NCI-H187 (cell line): ENCODE data around the gene LNPK.
"Not testable (repeated sequence)": the region's sequence is repeated elsewhere in the genome, so short reads cannot be mapped to it uniquely, and the experiment has no call there.

ENCODE experiments used
- DNase-seq, 2 experiments: peaks; one replicate each; lab custom pipeline; 2025; lab: John Stamatoyannopoulos, UW

Gene LNPK

DNA sequence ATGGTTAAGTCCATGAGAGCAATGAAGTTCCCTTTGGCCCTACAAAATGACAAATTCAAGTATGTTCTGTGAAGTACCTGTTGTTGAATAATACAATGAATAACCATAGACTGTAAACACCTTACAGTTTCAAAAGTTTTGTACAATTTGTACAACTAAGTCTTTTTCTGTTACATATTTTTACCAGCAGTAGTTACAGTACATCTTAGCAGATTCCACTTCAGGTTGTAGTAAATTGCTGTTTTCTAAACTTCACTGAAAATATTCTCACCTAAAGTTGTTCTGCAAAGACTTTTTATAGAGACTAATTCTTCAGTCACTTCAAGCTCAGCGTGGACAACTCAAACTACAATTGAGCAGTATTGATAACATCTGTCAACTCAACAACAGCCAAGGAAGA is 28.7 kb downstream of the LNPK start:
- DNase-seq: no peak

DNA sequence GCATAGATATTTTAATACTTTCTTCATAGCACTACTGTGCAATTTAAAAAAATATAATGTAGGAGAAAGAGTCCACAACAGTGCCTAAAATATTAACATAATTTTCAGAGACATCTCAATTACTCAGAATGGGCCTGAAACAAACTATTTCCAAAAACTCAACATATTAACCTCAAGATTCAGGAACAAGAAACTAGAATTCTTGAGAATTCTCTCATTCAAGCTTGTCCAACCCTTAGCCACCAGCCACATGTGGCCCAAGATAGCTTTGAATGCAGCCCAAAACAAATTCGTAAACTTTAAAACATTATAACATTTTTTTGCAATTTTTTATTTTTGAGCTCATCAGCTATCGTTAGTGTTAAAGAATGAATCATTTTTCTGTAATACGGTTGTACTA is 35.2 kb downstream of the LNPK start:
- no peak for DNase-seq

- no peak for DNase-seq
These were observed 36.3 kb downstream of the LNPK start for GRCh38 chr2:175965773-175966172.

DNA sequence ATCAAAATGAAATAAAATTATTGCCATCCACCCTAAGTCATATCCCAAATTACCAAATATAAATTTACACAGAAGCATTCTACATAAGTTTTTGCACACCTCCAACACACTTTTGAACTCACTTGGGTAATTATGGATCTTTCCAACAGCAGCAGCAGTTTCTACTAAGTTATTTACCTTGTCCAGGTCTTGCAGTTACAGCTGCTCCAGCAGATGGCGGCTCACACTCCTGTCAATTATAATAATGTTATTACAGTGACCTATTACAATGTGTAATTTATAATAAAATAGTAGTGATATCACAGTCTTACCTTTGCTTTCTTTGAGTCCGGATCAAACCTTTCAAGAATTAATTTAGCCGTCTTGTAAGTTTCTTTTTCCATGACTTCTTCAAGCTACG is 37.9 kb downstream of the LNPK start:
- no peak for DNase-seq

GRCh38 chr2:175963171-175963570 is 38.9 kb downstream of the LNPK start:
- not testable (repeated sequence) for DNase-seq

GRCh38 chr2:175957845-175958244 is 44.2 kb downstream of the LNPK start:
- DNase-seq: no peak

DNA sequence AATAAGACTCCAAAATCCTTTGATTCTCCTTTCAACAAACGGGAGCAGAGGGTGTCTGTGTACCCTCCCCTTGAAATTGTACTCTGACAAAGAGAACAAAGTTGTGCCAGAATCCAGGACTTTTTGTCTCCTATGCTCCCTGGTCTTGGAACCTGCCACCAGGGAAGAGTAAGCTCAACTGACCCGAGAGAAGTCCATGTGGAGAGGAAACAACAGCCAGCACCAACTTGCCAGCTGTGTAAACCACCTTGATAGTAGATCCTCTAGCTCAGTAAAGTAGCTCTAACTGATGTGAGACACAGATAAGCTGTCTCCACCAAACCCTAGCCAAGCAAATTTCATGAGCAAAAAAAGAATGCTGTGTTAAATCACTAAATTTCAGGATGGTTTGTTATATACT is 46.9 kb downstream of the LNPK start:
- no peak for DNase-seq

DNA sequence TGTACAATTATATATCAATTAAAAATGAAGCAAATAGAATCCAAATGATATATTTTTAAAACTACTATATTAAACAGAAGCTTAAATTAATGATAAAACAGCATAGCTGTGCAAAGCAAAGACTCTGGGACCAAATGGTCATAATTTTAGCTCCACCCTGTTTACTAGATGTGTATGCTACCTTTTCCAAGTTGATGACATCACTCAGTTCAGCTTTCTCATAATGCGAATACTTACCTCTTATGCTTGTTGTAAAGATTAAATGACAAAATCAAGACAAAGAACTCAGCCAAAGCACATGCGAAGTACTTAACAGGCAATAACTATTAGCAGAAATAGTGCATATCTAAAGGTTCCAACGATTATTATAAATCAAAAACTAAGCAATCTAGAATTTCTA is 51.6 kb downstream of the LNPK start:
- DNase-seq: no peak

DNA sequence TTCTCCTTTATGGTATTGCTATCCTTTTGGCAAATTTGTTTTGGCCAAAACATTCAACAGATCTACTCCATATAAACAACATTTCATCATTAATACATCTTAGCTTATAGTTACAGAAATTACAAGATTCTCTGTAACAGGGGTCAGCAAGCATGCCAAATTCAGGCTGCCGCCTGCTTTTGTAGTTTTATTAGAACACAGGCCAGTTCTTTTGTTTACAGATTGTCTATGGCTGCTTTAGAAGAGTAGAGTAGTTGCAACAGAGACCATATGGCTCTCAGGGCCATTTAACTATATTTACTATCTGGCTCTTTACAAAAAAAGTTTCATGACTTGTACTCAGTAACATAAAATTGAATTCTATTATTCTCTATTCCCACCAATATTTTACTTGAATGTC is 53.9 kb downstream of the LNPK start:
- no peak for DNase-seq

GRCh38 chr2:175947073-175947472 is 55.0 kb downstream of the LNPK start:
- no peak for DNase-seq

- DNase-seq: no peak
These were observed 60.4 kb downstream of the LNPK start for GRCh38 chr2:175941699-175942098.

DNA sequence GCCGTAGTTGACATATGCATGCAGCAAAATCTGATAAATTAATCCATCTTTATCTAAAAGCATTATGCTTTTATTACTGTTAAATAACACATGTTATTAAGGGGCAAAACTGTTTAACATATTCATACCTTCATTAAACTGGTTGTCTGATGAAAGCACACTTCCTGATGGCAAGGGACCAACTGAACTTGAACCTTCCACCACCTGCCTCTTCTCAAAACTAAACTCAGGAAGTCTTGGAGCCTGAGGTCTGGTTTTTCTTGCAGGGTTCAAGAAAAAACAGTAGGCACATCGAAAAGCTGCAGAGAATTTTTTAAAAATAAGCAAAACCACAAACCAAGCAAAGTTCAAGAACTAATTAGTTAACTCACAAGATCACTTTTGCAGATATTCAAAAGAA is 64.9 kb downstream of the LNPK start:
- no peak for DNase-seq

- no peak for DNase-seq
These were observed 66.5 kb downstream of the LNPK start for GRCh38 chr2:175935289-175936181.

GRCh38 chr2:175932675-175933074 is 69.4 kb downstream of the LNPK start:
- DNase-seq: no peak

DNA sequence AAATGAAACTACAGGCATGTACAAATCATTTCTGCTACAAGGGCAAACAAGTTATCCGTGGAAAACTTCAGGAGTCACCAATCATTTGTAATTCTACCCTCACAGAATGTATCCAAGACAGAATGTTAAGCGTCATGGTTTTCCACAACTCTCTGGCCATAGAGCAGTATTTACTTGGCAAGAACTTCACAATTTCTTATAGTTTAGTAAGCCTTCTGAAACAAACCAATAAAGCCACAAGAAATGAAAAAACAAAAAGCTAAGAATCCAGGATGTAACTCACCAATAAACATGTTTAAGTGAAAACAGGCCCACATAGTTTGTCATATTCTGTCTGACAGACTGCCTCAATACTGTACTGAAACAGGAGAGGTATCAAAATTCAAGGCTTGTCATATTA is 70.3 kb downstream of the LNPK start:
- no peak for DNase-seq

GRCh38 chr2:175930504-175930903 is 71.6 kb downstream of the LNPK start:
- DNase-seq: no peak

DNA sequence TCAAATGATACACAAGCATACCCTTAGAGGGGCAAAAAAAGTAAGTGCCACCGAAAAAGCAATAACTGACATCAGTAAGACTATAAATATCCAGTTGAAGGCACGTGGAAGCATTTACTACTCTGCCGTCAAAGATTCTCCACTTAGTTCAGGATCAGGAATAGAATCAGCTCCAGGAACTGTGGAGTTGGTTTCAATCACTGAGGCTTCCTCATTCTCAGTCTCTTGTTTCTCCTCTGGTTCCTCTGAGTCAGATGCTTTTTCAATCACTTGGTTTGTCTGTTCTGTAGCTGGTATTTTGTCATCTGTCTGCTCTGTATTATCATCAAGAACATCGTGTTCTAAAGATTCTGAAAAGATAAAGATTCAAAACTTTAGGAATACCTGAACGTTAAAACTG is 72.2 kb downstream of the LNPK start:
- DNase-seq: no peak

GRCh38 chr2:175926272-175926671 is 75.8 kb downstream of the LNPK start:
- DNase-seq: no peak

GRCh38 chr2:175922160-175922559 is 79.9 kb downstream of the LNPK start:
- no peak for DNase-seq

- DNase-seq: no peak
These were observed 83.1 kb downstream of the LNPK start for GRCh38 chr2:175918935-175919334.

DNA sequence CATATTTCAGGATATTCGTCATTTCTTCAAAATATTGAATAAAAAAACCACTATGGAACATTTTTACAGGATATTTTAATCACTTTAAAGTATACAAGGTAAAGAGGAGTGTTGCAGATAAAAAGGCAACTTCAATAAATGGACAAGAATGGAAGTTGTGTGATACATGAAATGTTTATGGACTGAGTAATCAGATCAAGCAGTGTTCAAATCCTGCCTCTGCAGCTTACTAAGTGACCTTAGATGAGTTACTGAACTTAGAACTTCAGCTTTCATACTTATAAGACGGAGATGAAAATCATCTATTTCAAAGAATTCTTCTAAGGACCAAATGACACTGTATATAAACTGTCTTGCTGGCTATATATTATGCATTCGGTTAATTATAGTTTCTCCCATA is 87.2 kb downstream of the LNPK start:
- no peak for DNase-seq

GRCh38 chr2:175913849-175914743 is 88.0 kb downstream of the LNPK start:
- not testable (repeated sequence) for DNase-seq

DNA sequence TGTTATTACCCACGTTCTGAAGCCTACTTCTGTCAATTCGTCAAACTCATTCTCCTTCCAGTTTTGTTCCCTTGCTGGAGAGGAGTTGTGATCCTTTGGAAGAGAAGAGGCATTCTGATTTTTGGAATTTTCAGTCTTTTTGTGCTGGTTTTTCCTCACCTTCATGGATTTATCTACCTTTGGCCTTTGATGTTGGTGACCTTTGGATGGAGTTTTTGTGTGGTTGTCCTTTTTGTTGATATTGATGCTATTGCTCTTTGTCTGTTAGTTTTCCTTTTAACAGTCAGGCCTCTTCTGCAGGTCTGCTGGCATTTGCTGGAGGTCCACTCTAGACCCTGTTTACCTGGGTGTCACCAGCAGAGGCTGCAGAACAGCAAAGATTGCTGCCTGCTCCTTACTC is 88.8 kb downstream of the LNPK start:
- DNase-seq: not testable (repeated sequence)
